Mesodermal cell (in vitro differentiated cells): ENCODE data around the gene WDR54. TPM values are rescaled to one million over a fixed set of nuclear protein-coding genes. Genes with fewer than 3 reads are reported as not detected.

Source experiments
- H3K27ac ChIP-seq: 2 replicates; pipeline ENCODE4 v1.7.0; 2013; ENCODE audit warnings: mild to moderate bottlenecking, low read depth, low read length, moderate library complexity; ENCODE audit not compliant: severe bottlenecking
- H3K36me3 ChIP-seq: 2 replicates; pipeline ENCODE4 v1.7.1; 2013; ENCODE audit warnings: mild to moderate bottlenecking, low read length, moderate library complexity; ENCODE audit not compliant: control insufficient read depth, insufficient read depth
- H3K4me1 ChIP-seq: one replicate; pipeline ENCODE4 v1.7.1; 2013; ENCODE audit warnings: mild to moderate bottlenecking, low read length; ENCODE audit not compliant: insufficient read depth, control insufficient read depth, poor library complexity, severe bottlenecking
- H3K4me3 ChIP-seq: 2 replicates; pipeline ENCODE4 v1.7.0; 2013; ENCODE audit warnings: low read length, control low read depth, mild to moderate bottlenecking; ENCODE audit not compliant: insufficient read depth, poor library complexity, severe bottlenecking; ENCODE audit errors: extremely low read depth
- H3K9me3 ChIP-seq: 2 replicates; pipeline ENCODE4 v1.7.1; 2013; ENCODE audit warnings: mild to moderate bottlenecking, low read length, moderate library complexity; ENCODE audit not compliant: control insufficient read depth
- WGBS, 2 experiments: methylation state at CpG; one replicate each; pipeline ENCODE4 v1.1.5; 2013; ENCODE audit warnings: missing lambda C conversion rate in 2 of 2; ENCODE audit not compliant: insufficient coverage in 2 of 2; 5-methylcytosine and 5-hydroxymethylcytosine counted together
- polyA plus RNA-seq, 2 experiments: library from polyadenylated mRNA; stranded (reverse); fragments of 50-300 nt; gene quantifications; one replicate each; pipeline ENCODE4 v1.2.3, GENCODE V29; 2013

Gene WDR54
- 40.7 TPM for polyA plus RNA-seq (2013, experiment 1 of 2)
- 41.3 TPM for polyA plus RNA-seq (2013, experiment 2 of 2)

- Histone ChIP-seq H3K4me3 (peak within 1 kb of the TSS; percentile 82), H3K4me1 (peaks cover 13% of the 10 kb centered on the region), H3K36me3 (peaks cover 14% of the 10 kb centered on the region), H3K27ac (peak within 1 kb of the TSS; percentile 62), H3K9me3 (no peaks in the 10 kb centered on the region)
- 2% methylated on average over 52 to 57 of the region's 57 CpGs for WGBS, 2 experiments
These were observed at the start of gene WDR54, which contains the start of gene C2orf81 for GRCh38 chr2:74421221-74421870. Gene WDR54, plus strand, starts transcription at chr2:74421730. Its CDS starts 424 bp downstream, at chr2:74422154. Gene C2orf81, minus strand, starts transcription at chr2:74421619. Its CDS starts 59 bp downstream, at chr2:74421560.

DNA sequence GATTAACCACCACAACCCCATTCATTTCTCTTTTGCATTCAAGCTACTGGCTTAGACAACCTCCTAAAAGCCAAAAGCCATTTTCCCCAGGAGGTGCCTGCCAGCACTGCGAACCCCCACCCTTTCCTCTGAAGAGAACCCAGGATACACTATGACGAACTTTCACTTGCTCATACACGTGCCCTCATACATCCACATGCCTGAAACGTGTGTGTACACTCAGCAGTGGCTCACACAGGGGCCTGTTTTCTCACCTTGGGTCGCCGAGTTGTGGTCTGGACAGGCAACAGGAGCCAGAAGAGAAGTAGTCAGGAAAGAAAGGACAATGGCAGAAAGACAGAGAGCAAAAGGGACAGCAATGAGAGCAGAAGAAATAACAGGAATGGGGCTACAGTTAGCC is 48.9 kb upstream of the WDR54 start:
- peaks cover 17% of the 10 kb centered on the region for H3K4me1 ChIP-seq
- no peaks in the 10 kb centered on the region for H3K9me3 ChIP-seq
- H3K27ac ChIP-seq = no peak overlapping the region
- 95 to 97% methylated on average over 3 to 6 of the region's 6 CpGs for WGBS, 2 experiments
- peaks cover 81% of the 10 kb centered on the region for H3K36me3 ChIP-seq
- no peak overlapping the region for H3K4me3 ChIP-seq

DNA sequence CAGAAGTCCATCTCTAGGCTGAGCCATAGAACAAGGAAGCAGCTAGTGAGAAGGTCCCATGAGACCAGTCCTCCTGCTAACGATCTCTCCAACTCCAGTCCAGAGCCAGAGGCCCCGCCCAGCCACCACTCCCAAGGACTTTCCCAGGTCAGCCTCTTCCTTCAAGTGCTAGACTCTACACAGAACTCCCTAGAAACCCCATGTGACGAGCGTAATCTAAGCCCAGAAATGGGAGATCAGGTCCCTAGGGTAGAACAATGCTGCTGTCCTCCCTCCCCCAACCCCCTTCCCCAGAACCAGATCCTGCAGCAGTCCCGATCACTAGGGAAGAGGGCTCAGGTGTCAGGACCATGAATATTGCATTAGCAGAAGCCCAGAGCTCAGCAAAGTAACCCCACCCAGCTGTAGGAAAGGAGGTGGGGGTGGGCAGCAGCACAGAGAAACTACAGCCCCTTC is 48.3 kb upstream of the WDR54 start:
- Histone ChIP-seq H3K4me1 (peaks cover 17% of the 10 kb centered on the region), H3K4me3 (no peak overlapping the region), H3K36me3 (peaks cover 81% of the 10 kb centered on the region), H3K9me3 (no peaks in the 10 kb centered on the region), H3K27ac (no peak overlapping the region)
- 64 to 85% methylated on average over 4 to 5 of the region's 5 CpGs for WGBS, 2 experiments

DNA sequence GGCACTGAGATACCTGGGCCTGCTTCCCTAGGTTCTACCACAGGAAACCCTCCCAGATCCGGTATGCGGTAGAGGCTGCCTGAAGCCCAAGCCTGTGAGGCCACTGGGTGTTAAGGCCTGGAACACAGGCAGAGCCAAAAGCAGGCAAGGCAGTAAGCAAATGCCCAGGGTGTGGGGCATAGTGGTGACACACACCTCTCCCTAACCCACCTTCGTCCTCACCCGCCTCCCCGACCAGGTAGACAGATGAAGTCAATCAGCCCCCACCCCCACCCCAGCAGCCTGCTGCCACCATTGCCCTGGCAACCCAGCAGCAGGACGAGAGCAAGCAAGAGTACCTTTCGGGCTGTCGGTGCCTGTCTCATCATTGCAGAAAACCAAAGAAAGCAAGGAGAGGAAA is 47.5 kb upstream of the WDR54 start:
- peaks cover 79% of the 10 kb centered on the region for H3K36me3 ChIP-seq
- peak overlapping the region; percentile 14 for H3K4me3 ChIP-seq
- WGBS, 2 experiments = 85 to 89% methylated on average over 5 of the region's 8 CpGs

GRCh38 chr2:74374509-74375205 is 46.9 kb upstream of the WDR54 start:
- Histone ChIP-seq H3K4me1 (peaks cover 23% of the 10 kb centered on the region), H3K4me3 (peak overlapping the region; percentile 14), H3K9me3 (no peaks in the 10 kb centered on the region), H3K36me3 (peaks cover 73% of the 10 kb centered on the region), H3K27ac (peak overlapping the region; percentile 49)
- WGBS, 2 experiments = 44 to 61% methylated on average over 17 of the region's 19 CpGs

More for the DNA sequence above, 47.5 kb upstream of the WDR54 start:
- no peaks in the 10 kb centered on the region for H3K9me3 ChIP-seq
- H3K27ac ChIP-seq = peak overlapping the region; percentile 45
- H3K4me1 ChIP-seq = peaks cover 17% of the 10 kb centered on the region

GRCh38 chr2:74375838-74376237 is 45.7 kb upstream of the WDR54 start:
- Histone ChIP-seq H3K36me3 (peaks cover 61% of the 10 kb centered on the region), H3K4me1 (peaks cover 26% of the 10 kb centered on the region), H3K9me3 (no peaks in the 10 kb centered on the region), H3K4me3 (no peak overlapping the region), H3K27ac (no peak overlapping the region)
- WGBS, 2 experiments = 100% methylated on average over 1 of the region's 2 CpGs

DNA sequence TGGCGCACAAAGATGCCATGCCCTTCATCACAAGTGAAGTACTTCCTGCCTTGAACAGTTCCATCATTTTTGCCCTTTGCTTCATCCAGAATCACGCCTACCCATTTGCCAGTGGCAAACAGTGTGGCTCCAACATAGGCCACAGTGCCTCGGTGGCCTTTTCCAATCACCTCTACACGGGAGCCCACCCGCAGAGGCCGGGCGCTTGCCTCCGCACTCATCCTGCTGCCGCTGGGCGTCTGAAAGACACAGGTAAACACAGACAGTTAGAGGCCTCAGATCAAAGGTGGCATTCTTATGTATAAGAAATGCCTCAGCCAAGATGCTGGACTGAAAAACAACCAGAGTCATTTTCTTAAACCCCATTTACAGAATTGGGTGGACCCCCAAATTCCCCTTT is 43.5 kb upstream of the WDR54 start:
- H3K27ac ChIP-seq = no peak overlapping the region
- H3K4me3 ChIP-seq = no peak overlapping the region
- H3K4me1 ChIP-seq = peaks cover 29% of the 10 kb centered on the region
- no peaks in the 10 kb centered on the region for H3K9me3 ChIP-seq
- H3K36me3 ChIP-seq = peaks cover 59% of the 10 kb centered on the region
- WGBS, 2 experiments = 96 to 97% methylated on average over 10 of the region's 10 CpGs

DNA sequence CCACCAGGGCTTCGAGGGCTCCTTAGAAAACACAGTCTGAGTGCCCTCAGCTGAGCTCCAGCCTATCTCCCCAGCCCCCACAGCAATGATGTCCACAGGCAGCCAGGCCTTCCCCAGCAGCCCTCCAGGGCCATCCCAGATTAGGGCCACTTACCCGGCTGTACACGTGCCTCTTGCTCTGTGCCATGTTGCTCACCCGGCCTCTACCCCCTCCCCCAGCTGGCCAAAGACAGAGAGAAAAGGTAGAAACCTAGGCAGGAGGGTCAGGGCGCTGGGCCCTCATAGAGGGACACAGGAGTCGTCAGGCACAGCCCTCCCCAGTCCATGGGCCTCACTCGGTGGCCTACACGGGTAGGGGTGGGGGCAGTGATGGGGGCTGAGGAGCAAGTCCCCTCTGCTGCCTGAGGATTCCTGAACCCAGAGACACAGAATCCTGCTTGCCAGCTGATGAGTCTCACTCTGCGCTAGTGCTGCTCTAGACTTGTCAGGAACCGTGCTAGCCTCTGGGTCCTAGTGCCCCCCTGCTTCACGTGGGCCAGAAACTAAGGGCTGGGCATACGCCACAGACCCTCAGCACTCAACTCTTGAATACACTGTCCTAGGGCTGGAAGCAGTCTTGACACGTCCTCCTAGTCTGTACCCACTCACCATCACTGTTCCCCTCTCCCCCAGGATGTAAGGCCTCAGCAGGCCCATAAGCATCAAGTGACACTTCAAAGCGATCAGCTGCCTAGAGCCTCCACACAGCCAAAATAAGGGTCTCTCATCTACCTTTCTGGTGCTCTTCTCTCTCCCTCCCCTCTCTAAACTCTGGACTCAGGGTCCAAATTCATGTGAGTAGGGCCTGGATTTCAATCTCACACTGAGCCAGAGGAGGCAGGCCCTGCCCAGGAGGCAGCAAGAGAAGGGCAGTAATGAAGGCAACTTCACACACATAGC is 41.4 kb upstream of the WDR54 start, which contains the start of gene DCTN1:
Gene DCTN1 (minus strand): TSS at position 461 of the 939 bp plus-strand sequence. CDS start 274 bp downstream, at position 187.
- 19 to 25% methylated on average over 8 to 10 of the region's 14 CpGs for WGBS, 2 experiments
- H3K4me1 ChIP-seq = peaks cover 29% of the 10 kb centered on the region
- H3K36me3 ChIP-seq = peaks cover 73% of the 10 kb centered on the region
- H3K4me3 ChIP-seq = peak within 1 kb of the TSS; percentile 37
- H3K9me3 ChIP-seq = no peaks in the 10 kb centered on the region
- peak within 1 kb of the TSS; percentile 75 for H3K27ac ChIP-seq

DNA sequence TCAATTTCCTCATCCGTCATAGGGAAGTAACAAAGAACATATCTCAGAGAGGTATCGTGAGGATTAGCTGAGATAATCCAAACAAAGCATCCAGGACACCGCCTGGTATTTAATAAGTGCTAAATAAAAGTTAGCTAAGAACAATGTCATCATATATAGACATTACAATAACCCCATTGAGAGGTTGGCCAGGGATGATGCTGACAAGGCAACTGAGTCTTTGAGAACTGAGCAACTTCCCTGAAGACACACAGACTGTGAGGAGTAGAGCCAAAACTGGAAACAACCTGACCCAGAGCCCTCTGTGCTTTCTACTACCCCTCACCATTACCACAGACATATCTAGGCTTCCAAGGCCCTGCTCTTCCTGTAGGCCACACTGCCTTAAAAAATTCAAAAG is 39.8 kb upstream of the WDR54 start:
- no CpG with 5 or more reads among the region's 3 CpGs for WGBS, 2 experiments
- no peaks in the 10 kb centered on the region for H3K9me3 ChIP-seq
- H3K36me3 ChIP-seq = peaks cover 68% of the 10 kb centered on the region
- no peak overlapping the region for H3K4me3 ChIP-seq
- H3K27ac ChIP-seq = no peak overlapping the region
- H3K4me1 ChIP-seq = peaks cover 30% of the 10 kb centered on the region

DNA sequence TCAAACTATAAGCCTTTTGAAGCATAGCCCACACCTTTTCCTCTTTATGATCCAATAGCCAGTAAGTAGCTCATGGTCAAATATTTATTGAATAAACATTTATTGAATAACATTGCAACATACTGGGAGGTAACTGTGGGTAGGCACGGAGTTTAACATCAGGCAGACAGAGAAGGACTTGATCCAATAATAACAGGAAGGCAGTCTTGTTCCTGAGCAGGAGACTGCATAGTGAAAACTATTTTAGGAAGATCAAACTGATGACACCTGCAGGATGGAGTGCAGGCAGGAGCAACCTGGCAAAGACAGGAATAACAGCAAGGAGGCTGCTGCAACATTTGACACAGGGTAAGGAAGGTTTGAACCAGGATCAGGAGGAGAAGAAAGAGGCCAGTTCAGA is 38.3 kb upstream of the WDR54 start:
- H3K4me1 ChIP-seq = peaks cover 41% of the 10 kb centered on the region
- no peaks in the 10 kb centered on the region for H3K9me3 ChIP-seq
- WGBS, 2 experiments = 100% methylated on average over 1 of the region's 1 CpG
- peaks cover 56% of the 10 kb centered on the region for H3K36me3 ChIP-seq
- no peak overlapping the region for H3K4me3 ChIP-seq
- no peak overlapping the region for H3K27ac ChIP-seq
